KOPT-K1 (cell line): ENCODE results near the gene SLC2A1.

ENCODE experiments used
- H3K27ac ChIP-seq: fragments of 200-600 bp; sonication (generic); 2 replicates; pipeline ENCODE4 v1.5.1; 2016; ENCODE audit warnings: antibody characterized with exemption, mild to moderate bottlenecking, low read depth, low read length; ENCODE audit not compliant: poor library complexity, severe bottlenecking
- H3K36me3 ChIP-seq: fragments of 200-600 bp; sonication (generic); 2 replicates; pipeline ENCODE4 v1.5.1; 2017; ENCODE audit warnings: antibody characterized with exemption, mild to moderate bottlenecking, low read length, moderate library complexity; ENCODE audit not compliant: insufficient read depth
- H3K9me3 ChIP-seq: fragments of 200-600 bp; sonication (generic); 2 replicates; pipeline ENCODE4 v1.5.1; 2017; ENCODE audit warnings: antibody characterized with exemption, low read length, mild to moderate bottlenecking; ENCODE audit not compliant: insufficient read depth, poor library complexity, severe bottlenecking

SLC2A1 gene

GRCh38 chr1:42888013-42888633 lies 70.5 kb downstream of the SLC2A1 start:
- Histone ChIP-seq H3K36me3 (no peaks in the 10 kb centered on the region), H3K9me3 (no peaks in the 10 kb centered on the region), H3K27ac (no peak overlapping the region)

GRCh38 chr1:42887366-42887765 lies 71.3 kb downstream of the SLC2A1 start:
- H3K36me3 ChIP-seq, result no peaks in the 10 kb centered on the region
- H3K9me3 ChIP-seq, result no peaks in the 10 kb centered on the region
- H3K27ac ChIP-seq, result no peak overlapping the region

GRCh38 chr1:42886800-42887199 lies 71.9 kb downstream of the SLC2A1 start:
- Histone ChIP-seq H3K9me3 (no peaks in the 10 kb centered on the region), H3K27ac (no peak overlapping the region), H3K36me3 (no peaks in the 10 kb centered on the region)

GRCh38 chr1:42886046-42886739 lies 72.5 kb downstream of the SLC2A1 start:
- Histone ChIP-seq H3K27ac (no peak overlapping the region), H3K9me3 (peaks cover 1% of the 10 kb centered on the region), H3K36me3 (no peaks in the 10 kb centered on the region)

- Histone ChIP-seq H3K36me3 (no peaks in the 10 kb centered on the region), H3K27ac (no peak overlapping the region), H3K9me3 (peaks cover 32% of the 10 kb centered on the region)
Measured at GRCh38 chr1:42880384-42880783, 78.3 kb downstream of the SLC2A1 start.

- Histone ChIP-seq H3K9me3 (peaks cover 32% of the 10 kb centered on the region), H3K36me3 (no peaks in the 10 kb centered on the region), H3K27ac (no peak overlapping the region)
Measured at GRCh38 chr1:42877380-42877779, 81.3 kb downstream of the SLC2A1 start.

- peaks cover 29% of the 10 kb centered on the region for H3K9me3 ChIP-seq
- no peaks in the 10 kb centered on the region for H3K36me3 ChIP-seq
- H3K27ac ChIP-seq, result no peak overlapping the region
Measured at GRCh38 chr1:42876009-42876408, 82.7 kb downstream of the SLC2A1 start.
